IPS-18a (cell line): Measurements from ENCODE around the gene MRPL58.
"Not testable (repeated sequence)": the region's sequence is repeated elsewhere in the genome, so short reads cannot be mapped to it uniquely, and the experiment has no call there.

ENCODE experiments used
- H3K27ac ChIP-seq: one replicate; pipeline ENCODE4 v1.5.1; 2013; ENCODE audit warnings: low read length
- H3K27me3 ChIP-seq: one replicate; pipeline ENCODE4 v1.6.1; 2013; ENCODE audit warnings: mild to moderate bottlenecking, low read length; ENCODE audit not compliant: control insufficient read depth, insufficient read depth
- H3K36me3 ChIP-seq: one replicate; pipeline ENCODE4 v1.6.1; 2013; ENCODE audit warnings: low read depth, low read length; ENCODE audit not compliant: control insufficient read depth
- H3K4me1 ChIP-seq: one replicate; pipeline ENCODE4 v1.6.1; 2013; ENCODE audit warnings: low read depth, low read length; ENCODE audit not compliant: control insufficient read depth
- H3K4me3 ChIP-seq: one replicate; pipeline ENCODE4 v1.5.1; 2013; ENCODE audit warnings: low read length
- H3K9ac ChIP-seq: one replicate; pipeline ENCODE4 v1.6.1; 2013; ENCODE audit warnings: mild to moderate bottlenecking, low read length, moderate library complexity
- H3K9me3 ChIP-seq: one replicate; pipeline ENCODE4 v1.6.1; 2013; ENCODE audit warnings: low read depth, low read length; ENCODE audit not compliant: control insufficient read depth

MRPL58 gene

DNA sequence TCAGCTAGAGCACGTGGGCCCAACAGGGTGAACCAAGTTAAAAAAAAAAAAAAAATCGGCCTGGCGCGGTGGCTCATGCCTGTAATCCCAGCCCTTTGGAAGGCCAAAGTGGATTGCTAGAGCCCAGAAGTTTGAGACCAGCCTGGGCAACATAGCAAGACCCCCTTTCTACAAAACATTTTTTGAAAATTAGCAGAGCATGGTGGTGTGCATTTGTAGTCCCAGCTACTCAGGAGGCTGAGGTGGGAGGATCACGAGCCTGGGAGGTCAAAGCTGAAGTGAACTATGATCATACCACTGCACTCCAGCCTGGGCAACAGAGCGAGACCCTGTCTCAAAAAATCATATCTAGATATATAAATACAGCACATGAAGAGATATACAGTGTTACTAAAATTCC, 6.4 kb upstream of the MRPL58 start:
- H3K27ac ChIP-seq, H3K27me3 ChIP-seq, H3K4me3 ChIP-seq, H3K9ac ChIP-seq, H3K9me3 ChIP-seq, H3K4me1 ChIP-seq: not testable (repeated sequence)
- peaks cover 19% of the 10 kb centered on the region for H3K36me3 ChIP-seq

- Histone ChIP-seq H3K9ac (no peak overlapping the region), H3K36me3 (peaks cover 14% of the 10 kb centered on the region)
Observed at GRCh38 chr17:75006653-75007052, 5.8 kb upstream of the MRPL58 start.

DNA sequence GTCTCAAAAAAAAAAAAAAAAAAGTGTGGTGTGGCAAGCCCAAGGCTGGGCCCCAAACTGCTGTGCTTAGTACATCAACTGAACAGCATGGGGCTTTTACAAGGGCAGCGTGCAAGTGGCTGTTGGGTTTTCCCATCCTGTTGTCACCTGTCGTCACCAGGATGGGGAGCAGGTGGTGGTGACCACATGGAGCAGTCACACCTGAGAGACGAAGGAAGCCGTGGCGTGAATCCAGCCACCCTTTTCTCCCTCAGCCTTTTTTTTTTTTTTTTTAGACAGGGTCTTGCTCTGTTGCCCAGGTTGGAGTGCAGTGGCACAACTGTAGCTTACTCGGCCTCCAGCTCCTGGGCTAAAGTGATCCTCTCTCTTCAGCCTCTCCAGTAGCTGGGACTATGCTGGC, 4.1 kb upstream of the MRPL58 start:
- Histone ChIP-seq H3K27ac (no peak overlapping the region), H3K27me3 (no peaks in the 10 kb centered on the region), H3K4me3 (no peak overlapping the region), H3K9me3 (no peaks in the 10 kb centered on the region), H3K4me1 (peaks cover 9% of the 10 kb centered on the region), H3K36me3 (peaks cover 3% of the 10 kb centered on the region), H3K9ac (no peak overlapping the region)

More at GRCh38 chr17:75006653-75007052, 5.8 kb upstream of the MRPL58 start:
- no peak overlapping the region for H3K27ac ChIP-seq
- H3K4me3 ChIP-seq, result no peak overlapping the region
- no peaks in the 10 kb centered on the region for H3K9me3 ChIP-seq
- no peaks in the 10 kb centered on the region for H3K27me3 ChIP-seq
- peaks cover 2% of the 10 kb centered on the region for H3K4me1 ChIP-seq

DNA sequence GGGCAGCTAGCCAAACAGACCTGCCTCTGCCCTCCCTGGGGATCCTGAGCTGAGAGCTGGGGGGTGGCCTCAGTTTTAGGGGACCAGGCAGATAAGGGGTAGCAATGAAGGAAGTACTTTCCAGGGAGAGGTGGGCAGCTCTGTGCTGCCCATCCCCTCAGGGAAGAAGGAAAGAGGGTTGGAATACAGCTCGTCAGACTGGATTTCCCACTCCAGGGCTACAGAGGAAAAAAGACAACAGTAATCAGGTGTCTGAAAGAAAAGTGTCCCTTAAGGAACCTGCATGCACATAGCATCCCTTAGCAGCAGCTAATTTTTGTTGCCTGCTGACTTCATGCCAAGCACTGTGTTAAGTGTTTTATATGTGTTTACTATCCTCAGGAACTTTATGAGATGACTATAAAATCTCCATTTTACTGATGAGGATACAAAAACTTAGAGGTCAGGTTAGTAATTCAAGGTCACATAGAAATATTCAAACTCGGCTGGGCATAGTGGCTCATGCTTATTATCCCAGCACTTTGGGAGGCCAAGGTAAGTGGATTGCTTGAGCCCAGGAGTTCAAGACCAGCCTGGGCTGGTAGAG, 3.2 kb upstream of the MRPL58 start:
- H3K4me1 ChIP-seq, result peaks cover 15% of the 10 kb centered on the region
- no peaks in the 10 kb centered on the region for H3K36me3 ChIP-seq
- no peaks in the 10 kb centered on the region for H3K9me3 ChIP-seq
- H3K4me3 ChIP-seq, result no peak overlapping the region
- H3K9ac ChIP-seq, result no peak overlapping the region
- H3K27me3 ChIP-seq, result no peaks in the 10 kb centered on the region
- H3K27ac ChIP-seq, result no peak overlapping the region

DNA sequence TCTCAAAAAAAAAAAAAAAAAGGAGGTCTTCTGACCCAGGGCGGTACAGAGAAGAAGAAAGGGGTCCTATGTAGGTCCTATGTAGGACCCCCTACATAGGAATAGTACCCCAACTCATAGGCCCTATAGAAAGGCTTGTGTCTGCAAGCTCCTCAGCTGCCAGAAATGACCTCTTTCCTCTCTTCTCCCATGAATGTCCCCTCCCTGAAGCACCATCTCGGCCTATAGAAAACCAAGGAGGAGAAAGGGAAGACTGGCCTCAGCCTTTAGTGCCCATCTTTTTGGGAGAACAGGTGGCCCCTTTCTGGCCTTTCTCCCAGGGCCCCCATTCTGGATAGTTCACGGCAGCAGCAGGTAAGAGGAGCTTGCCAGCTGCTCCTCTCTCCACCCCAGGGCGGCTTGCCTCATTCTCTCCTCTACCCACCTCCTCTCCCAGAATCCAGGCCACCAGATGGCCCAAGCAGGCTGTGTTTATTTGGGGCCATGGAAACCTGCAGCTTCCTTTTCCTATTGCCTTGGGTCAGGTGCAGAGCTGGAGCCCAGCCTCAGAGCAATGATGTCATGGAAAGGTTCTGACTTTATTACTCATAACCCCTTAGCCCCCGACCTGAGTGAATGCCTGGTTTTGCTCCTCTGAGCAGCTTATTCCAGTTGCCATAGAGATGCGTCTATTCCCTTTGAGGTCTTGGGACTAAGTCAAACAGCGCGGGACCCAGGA, 1.6 kb upstream of the MRPL58 start:
- Histone ChIP-seq H3K27ac (no peak overlapping the region), H3K4me1 (peaks cover 15% of the 10 kb centered on the region), H3K27me3 (no peaks in the 10 kb centered on the region), H3K9me3 (no peaks in the 10 kb centered on the region), H3K36me3 (no peaks in the 10 kb centered on the region), H3K9ac (no peak overlapping the region), H3K4me3 (no peak overlapping the region)

GRCh38 chr17:75011401-75012095, 922 bp upstream of the MRPL58 start:
- Histone ChIP-seq H3K4me3 (peak overlapping the region; percentile 73), H3K9me3 (no peaks in the 10 kb centered on the region), H3K27ac (peak overlapping the region; percentile 70), H3K27me3 (no peaks in the 10 kb centered on the region), H3K36me3 (peaks cover under 1% of the 10 kb centered on the region), H3K9ac (peak overlapping the region; percentile 85), H3K4me1 (peaks cover 15% of the 10 kb centered on the region)

DNA sequence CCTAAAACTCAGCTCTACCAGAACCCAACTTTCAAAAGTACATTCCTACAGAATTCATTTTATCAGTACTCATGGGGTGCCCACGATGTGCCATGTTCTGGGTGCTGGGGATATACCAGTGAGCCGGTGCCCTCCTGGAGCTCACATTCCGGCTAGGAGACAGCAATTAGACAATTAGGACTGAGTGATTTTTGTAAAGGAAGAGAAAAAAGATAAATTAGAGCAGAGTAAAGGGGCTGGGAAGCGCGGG, 449 bp upstream of the MRPL58 start:
- Histone ChIP-seq H3K9ac (peak overlapping the region; percentile 85), H3K4me1 (peaks cover 15% of the 10 kb centered on the region), H3K9me3 (no peaks in the 10 kb centered on the region), H3K27me3 (no peaks in the 10 kb centered on the region), H3K36me3 (peaks cover 5% of the 10 kb centered on the region), H3K4me3 (peak overlapping the region; percentile 73), H3K27ac (peak overlapping the region; percentile 70)

- Histone ChIP-seq H3K27ac (peak overlapping the region; percentile 28), H3K4me1 (peaks cover 15% of the 10 kb centered on the region), H3K4me3 (peak overlapping the region; percentile 73), H3K9me3 (no peaks in the 10 kb centered on the region), H3K9ac (peak overlapping the region; percentile 85), H3K27me3 (no peaks in the 10 kb centered on the region), H3K36me3 (peaks cover 5% of the 10 kb centered on the region)
Observed at GRCh38 chr17:75013092-75013559, 656 bp downstream of the MRPL58 start.

- Histone ChIP-seq H3K27ac (no peak overlapping the region), H3K36me3 (peaks cover 26% of the 10 kb centered on the region), H3K4me1 (no peaks in the 10 kb centered on the region), H3K9ac (no peak overlapping the region), H3K9me3 (no peaks in the 10 kb centered on the region), H3K27me3 (no peaks in the 10 kb centered on the region), H3K4me3 (no peak overlapping the region)
Observed at GRCh38 chr17:75019146-75019545, 6.7 kb downstream of the MRPL58 start.

DNA sequence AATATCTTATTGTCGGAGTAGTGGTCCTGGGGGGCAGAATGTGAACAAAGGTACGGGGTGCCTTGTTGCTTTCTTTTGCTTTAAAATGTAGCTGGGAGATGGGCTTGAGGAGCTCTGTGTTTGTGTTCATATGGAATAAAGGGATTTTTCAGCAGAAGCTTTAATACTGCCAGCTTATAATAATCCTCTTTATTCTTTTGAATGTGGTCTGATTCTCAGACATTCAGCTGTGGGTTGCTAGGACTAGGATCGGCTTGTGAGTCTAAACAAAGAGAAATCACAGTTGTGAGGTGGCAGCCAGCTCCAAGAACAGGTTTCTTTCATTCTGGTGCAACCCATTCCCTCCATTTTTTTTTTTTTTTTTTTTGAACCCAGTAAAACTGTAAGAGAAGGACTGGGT, 7.2 kb downstream of the MRPL58 start:
- H3K27ac ChIP-seq, result no peak overlapping the region
- no peaks in the 10 kb centered on the region for H3K4me1 ChIP-seq
- H3K9me3 ChIP-seq, result no peaks in the 10 kb centered on the region
- peaks cover 26% of the 10 kb centered on the region for H3K36me3 ChIP-seq
- H3K27me3 ChIP-seq, result no peaks in the 10 kb centered on the region
- no peak overlapping the region for H3K9ac ChIP-seq
- no peak overlapping the region for H3K4me3 ChIP-seq

- no peak overlapping the region for H3K9ac ChIP-seq
- no peaks in the 10 kb centered on the region for H3K4me1 ChIP-seq
- H3K9me3 ChIP-seq, result no peaks in the 10 kb centered on the region
- H3K27ac ChIP-seq, result no peak overlapping the region
- no peak overlapping the region for H3K4me3 ChIP-seq
- no peaks in the 10 kb centered on the region for H3K27me3 ChIP-seq
- peaks cover 26% of the 10 kb centered on the region for H3K36me3 ChIP-seq
Observed at GRCh38 chr17:75020331-75021110, 8.1 kb downstream of the MRPL58 start.
